Ishikawa (cell line): ENCODE measurements around the gene PQBP1.

Experiments
- CEBPB ChIP-seq: IDR thresholded peaks from 2 replicates; pipeline ENCODE4 v1.6.1; 2012
- CREB1 ChIP-seq: IDR thresholded peaks from 2 replicates; pipeline ENCODE4 v1.6.1; 2012; ENCODE audit warnings: low read depth
- EP300 ChIP-seq: IDR thresholded peaks from 2 replicates; pipeline ENCODE4 v1.6.1; 2012; ENCODE audit warnings: borderline replicate concordance
- FOXM1 ChIP-seq: IDR thresholded peaks from 2 replicates; pipeline ENCODE4 v1.6.1; 2012; ENCODE audit warnings: low read depth, borderline replicate concordance
- NFIC ChIP-seq: IDR thresholded peaks from 2 replicates; pipeline ENCODE4 v1.6.1; 2012
- RAD21 ChIP-seq: IDR thresholded peaks from 2 replicates; pipeline ENCODE4 v1.6.1; 2012; ENCODE audit warnings: low read depth
- REST ChIP-seq: IDR thresholded peaks from 2 replicates; pipeline ENCODE4 v1.6.1; 2012; ENCODE audit warnings: low read depth, mild to moderate bottlenecking
- TAF1 ChIP-seq: IDR thresholded peaks from 2 replicates; pipeline ENCODE4 v1.6.1; 2012; ENCODE audit warnings: low read depth, mild to moderate bottlenecking
- TCF12 ChIP-seq: IDR thresholded peaks from 2 replicates; pipeline ENCODE4 v1.6.1; 2012; ENCODE audit warnings: low read depth
- TEAD4 ChIP-seq: IDR thresholded peaks from 2 replicates; pipeline ENCODE4 v1.6.1; 2012
- YY1 ChIP-seq: IDR thresholded peaks from 2 replicates; pipeline ENCODE4 v1.6.1; 2012; ENCODE audit warnings: low read depth

GRCh38 chrX:48924270-48924669 is 26.5 kb downstream of the PQBP1 start:
- TF ChIP-seq CEBPB (no peak), RAD21 (no peak), REST (no peak), CREB1 (no peak), YY1 (no peak), EP300 (no peak), TAF1 (no peak), TEAD4 (no peak), NFIC (no peak), FOXM1 (no peak), TCF12 (no peak)
